Frontal cortex (tissue), 4 donors: ENCODE measurements around the gene GHRH. TPM values are rescaled to one million over a fixed set of nuclear protein-coding genes. Genes with fewer than 3 reads are reported as not detected.

Experiments
- DNase-seq, 2 donors: peaks; one replicate each; pipeline ENCODE4 v3.0.0; 2012; ENCODE audit warnings: low spot score in 2 of 2
- FAIRE-seq: peaks from 2 replicates; lab custom pipeline; 2012; peaks lifted over from hg19 to GRCh38; lab: Jason Lieb, UNC
- total RNA-seq: library from RNA; depleted of rRNA; stranded (reverse); fragments of >200 nt; gene quantifications from one replicate; pipeline ENCODE4 v1.2.3, GENCODE V29; 2014
- donor health status: control.
- donor health status: control.
- donor health status: control.

The GHRH gene
- total RNA-seq = not detected

- no peak for DNase-seq
- no peak for FAIRE-seq
Measured at GRCh38 chr20:37261714-37262113, at the start of gene GHRH. TSS of gene GHRH (minus strand) at chr20:37261814. CDS start at chr20:37256889, 4,925 bp downstream.

GRCh38 chr20:37310951-37311350 lies 49.3 kb upstream of the GHRH start:
- FAIRE-seq = no peak

GRCh38 chr20:37309936-37310590 lies 48.4 kb upstream of the GHRH start:
- no peak for DNase-seq
- FAIRE-seq = no peak

More at GRCh38 chr20:37310951-37311350, 49.3 kb upstream of the GHRH start:
- no peak for DNase-seq

GRCh38 chr20:37309290-37309689 lies 47.7 kb upstream of the GHRH start:
- DNase-seq = no peak
- no peak for FAIRE-seq

GRCh38 chr20:37308086-37309050 lies 46.8 kb upstream of the GHRH start:
- FAIRE-seq = no peak
- DNase-seq = no peak

GRCh38 chr20:37305839-37306238 lies 44.2 kb upstream of the GHRH start:
- no peak for FAIRE-seq
- DNase-seq = no peak

- no peak for FAIRE-seq
- DNase-seq = no peak
Measured at GRCh38 chr20:37305079-37305478, 43.5 kb upstream of the GHRH start.

- no peak for FAIRE-seq
- DNase-seq = no peak
Measured at GRCh38 chr20:37303637-37304036, 42.0 kb upstream of the GHRH start.

GRCh38 chr20:37302981-37303380 lies 41.4 kb upstream of the GHRH start:
- FAIRE-seq (no peak), DNase-seq (no peak)

- FAIRE-seq = no peak
- no peak for DNase-seq
Measured at GRCh38 chr20:37301558-37301957, 39.9 kb upstream of the GHRH start.

- FAIRE-seq = no peak
- no peak for DNase-seq
Measured at GRCh38 chr20:37301120-37301519, 39.5 kb upstream of the GHRH start.

- FAIRE-seq (no peak), DNase-seq (no peak)
Measured at GRCh38 chr20:37299718-37300528, 38.3 kb upstream of the GHRH start.

GRCh38 chr20:37298190-37298939 lies 36.8 kb upstream of the GHRH start:
- no peak for FAIRE-seq
- DNase-seq = no peak

GRCh38 chr20:37297066-37297736 lies 35.6 kb upstream of the GHRH start:
- FAIRE-seq = no peak

GRCh38 chr20:37296371-37296770 lies 34.8 kb upstream of the GHRH start:
- DNase-seq = no peak
- no peak for FAIRE-seq

More at GRCh38 chr20:37297066-37297736, 35.6 kb upstream of the GHRH start:
- no peak for DNase-seq

- no peak for DNase-seq
- no peak for FAIRE-seq
Measured at GRCh38 chr20:37295595-37295994, 34.0 kb upstream of the GHRH start.

GRCh38 chr20:37295001-37295400 lies 33.4 kb upstream of the GHRH start:
- FAIRE-seq (no peak), DNase-seq (no peak)

- no peak for FAIRE-seq
Measured at GRCh38 chr20:37294262-37294981, 32.8 kb upstream of the GHRH start.

More at GRCh38 chr20:37294262-37294981, 32.8 kb upstream of the GHRH start:
- no peak for DNase-seq
